ENCODE results near the gene BUD31.
"Not testable (repeated sequence)": the region's sequence is repeated elsewhere in the genome, so short reads cannot be mapped to it uniquely, and the experiment has no call there.

BUD31 gene

DNA sequence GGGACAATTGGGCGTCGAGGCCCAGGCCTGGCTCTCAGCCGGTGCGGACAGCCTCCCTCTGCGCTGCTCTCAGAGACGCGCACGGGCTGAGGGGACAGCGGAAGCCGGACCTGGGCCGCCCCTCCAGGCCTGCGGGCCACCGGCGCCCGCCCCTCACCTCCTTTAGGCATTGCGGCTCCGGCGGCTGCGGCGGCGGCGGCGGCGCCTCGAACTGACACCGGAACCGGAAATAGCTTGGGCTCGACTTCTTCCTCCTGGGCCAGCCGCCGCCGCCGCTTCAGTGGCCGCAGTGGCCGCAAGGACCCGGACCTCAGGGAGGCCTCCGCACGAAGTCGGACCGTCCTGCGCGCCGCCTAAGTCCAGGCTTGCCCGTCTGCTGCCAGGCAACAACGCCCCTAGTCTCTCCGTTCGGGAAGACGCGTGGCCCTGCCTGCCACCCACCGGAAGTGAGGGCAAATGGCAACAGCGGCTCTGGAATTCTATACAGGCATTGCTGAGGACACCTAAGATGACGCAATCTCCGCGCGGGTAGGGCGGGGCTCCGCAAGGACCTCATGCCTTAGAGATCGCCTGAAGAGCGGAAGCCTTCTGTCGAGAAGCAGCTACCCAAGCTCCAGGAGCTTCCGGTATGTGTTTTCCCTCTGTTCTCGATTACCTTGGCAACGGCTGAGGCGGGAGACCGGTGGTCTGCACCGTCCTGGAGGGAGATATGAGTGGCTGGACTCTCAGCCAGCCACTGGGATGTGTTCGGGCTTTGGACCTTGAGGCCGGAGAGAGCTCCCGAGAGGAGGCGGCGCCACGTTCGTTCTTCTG lies at the start of gene BUD31, which contains the start of gene PDAP1:
BUD31 (plus strand) TSS at position 591 of the 813 bp plus-strand sequence. CDS start 2,124 bp downstream, outside the sequence.
PDAP1 (minus strand) TSS at position 219 of the 813 bp plus-strand sequence; CDS start at position 170, 49 bp downstream.
- peak; percentile 96 for DNase-seq

DNA sequence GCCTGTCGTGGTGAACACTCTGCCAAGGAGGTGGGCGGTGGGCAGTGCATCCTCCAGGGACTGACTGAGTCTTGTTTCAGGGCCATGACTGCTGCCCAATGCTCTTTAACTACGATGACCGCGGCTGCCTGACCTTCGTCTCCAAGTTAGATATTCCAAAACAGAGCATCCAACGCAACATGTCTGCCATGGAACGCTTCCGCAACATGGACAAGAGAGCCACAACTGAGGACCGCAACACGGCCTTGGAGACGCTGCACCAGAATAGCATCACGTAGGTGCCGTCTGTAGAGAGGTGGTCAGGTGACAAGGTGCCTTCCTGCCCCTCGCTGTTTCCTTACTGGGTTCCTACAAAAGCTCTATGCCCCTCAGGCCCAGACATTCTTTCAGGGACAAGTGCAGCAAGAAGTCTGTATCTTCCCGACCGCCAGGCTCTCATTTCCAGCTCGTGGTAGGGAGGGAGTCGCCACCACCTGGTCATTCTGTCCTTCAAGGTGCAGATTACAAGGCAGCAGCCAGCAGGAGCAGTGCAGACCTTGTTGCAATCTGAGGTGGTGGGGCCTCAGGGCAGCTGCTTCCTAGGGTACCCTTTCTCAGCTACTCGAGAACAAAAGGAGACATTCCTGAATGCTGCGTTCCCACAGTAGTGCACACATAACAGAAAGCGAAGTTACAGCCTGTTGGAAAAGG lies 49.2 kb upstream of the BUD31 start:
- DNase-seq = no peak

DNA sequence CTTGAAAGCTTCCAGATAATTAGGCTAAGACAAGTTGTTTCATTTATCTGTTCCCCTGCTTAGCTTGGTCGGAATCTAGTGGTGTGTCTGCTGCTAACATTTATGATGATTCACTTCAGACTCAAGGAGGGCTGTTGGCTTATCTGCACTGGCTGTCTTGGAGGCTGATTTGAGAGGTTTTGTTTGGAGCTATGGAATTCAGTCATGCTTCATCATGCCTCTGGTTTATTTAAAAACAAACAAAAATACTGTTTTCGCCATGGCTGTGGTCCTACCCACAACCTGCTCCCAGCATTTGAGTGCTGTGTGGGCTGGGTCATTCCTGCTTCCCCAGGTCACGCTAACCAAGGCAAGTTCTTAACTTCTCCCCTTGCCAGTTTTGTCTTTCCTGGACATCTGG lies 46.0 kb upstream of the BUD31 start:
- no peak for DNase-seq

DNA sequence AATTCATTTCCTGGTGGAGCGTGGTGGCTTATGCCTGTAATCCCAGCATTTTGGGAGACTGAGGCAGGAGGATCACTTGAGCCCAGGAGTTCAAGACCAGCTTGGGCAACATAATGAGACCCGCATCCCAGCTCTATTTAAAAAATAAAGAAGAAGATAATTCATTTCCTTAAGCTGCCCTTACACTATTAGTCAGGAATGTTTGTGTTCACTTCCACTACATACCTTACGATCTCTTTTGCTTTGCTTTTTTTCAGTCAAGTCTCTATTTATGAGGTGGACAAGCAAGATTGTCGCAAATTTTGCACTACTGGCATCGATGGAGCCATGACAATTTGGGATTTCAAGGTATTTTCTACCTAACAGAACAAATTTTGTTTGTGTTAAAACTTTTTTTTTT lies 45.5 kb upstream of the BUD31 start:
- DNase-seq = no peak

DNA sequence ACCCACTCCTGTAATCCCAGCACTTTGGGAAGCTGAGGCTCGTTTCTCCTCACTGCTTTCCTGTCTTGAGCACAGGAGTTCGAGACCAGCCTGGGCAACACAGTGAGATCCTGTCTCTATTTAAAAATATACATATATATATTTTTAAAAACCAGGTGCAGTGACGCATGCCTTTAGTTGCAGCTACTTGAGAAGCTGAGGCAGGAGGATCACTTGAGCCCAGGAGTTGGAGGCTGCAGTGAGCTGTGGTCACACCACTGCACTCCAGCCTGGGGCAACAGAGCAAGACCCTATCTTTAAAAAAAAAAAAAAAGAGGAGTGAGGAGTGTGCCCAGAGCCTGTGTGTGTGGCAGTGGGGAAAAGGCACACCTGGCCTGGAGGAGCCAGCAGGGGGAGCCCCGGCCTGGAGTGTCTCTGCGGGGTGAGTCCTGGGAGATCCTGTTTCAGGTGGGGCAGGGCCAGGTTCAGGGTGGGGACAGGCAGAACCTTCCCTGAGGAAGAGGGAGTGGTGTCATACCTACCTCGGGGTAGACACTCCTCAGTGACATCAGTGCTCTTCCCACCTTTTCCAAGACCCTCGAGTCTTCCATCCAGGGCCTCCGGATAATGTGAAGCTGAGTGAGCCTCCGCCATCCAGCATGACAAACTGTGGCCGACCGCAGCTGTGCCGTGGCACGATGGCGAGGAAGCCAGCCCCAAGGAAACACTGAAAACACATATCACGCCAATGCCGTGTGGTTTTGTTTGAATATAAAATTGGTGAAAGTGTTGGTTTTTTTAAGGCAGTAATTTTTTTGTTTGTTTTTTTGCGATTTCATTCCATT lies 43.2 kb upstream of the BUD31 start:
- no peak for DNase-seq

DNA sequence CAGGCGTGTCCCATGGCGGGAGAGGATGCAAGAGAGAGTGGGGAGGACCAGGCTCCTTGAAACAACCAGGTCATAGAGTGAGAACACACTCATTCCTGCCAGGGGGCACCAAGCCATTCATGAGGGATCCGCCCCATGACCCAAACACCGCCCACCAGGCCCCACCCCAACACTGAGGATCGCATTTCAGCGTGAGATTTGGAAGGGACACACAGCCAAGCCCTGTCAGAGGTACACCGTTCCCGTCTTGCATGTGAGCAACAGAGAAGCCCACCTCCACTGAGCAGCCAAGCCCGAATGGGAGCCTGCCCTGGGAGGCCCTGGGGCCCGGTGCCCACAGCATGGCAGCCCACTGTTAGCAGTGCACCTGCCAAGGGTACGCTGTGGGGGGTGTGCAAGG lies 42.1 kb upstream of the BUD31 start:
- DNase-seq = no peak

DNA sequence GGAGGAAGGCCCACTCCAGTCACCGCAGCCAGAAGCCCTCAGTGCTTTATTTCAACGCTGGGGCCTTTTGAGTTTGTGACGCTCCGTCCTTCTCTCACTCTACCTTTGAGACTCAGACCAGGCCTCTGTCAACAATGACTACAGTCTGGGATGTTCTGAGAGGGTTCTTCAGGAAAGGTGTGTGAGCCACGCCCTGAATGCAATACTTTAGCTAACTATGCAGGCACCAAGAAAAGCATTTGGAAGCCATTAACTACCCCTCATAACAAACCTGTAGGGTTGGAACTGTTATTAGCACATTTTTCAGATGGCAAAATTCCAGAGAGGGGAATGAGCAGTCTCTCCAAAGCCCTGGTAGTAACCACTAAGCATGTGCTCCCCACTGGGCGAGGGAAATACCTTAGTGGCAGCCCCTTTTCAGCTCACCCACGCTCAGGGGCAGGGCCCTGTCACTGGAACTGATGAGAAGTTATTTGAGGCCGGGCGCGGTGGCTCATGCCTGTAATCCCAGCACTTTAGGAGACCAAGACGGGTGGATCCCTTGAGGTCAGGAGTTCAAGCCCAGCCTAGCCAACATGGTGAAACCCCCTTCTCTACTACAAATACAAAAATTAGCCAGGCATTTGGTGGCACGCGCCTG lies 39.9 kb upstream of the BUD31 start:
- no peak for DNase-seq

DNA sequence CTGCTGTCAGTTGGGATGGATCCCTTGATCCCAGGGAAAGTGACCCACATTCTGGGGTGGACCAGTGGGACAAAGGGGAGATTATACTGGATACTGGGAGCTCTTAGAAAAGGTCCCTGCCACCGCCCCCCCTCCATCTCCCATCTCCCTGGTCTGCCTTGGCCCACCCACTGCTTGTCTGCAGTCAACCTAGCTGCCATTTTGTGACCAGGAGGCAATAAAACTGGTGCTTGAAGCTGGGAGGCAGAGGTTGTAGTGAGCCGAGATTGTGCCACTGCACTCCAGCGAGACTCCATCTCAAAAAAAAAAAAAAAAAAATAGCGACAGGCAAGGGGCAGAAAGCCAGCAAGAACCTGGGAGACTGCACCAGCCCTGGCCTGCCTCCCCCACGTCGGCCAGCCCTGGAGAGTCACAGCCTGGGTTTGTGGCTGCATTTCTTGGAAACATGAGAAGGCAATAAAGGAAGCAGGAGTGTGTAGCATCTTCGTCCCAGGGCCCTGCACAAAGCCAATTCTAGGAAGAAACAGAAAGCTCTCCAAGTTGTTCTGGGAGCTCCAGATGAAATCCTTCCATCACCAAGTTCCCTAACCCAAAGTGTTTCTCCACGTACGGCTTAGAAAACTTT lies 38.9 kb upstream of the BUD31 start:
- DNase-seq = peak; percentile 73

DNA sequence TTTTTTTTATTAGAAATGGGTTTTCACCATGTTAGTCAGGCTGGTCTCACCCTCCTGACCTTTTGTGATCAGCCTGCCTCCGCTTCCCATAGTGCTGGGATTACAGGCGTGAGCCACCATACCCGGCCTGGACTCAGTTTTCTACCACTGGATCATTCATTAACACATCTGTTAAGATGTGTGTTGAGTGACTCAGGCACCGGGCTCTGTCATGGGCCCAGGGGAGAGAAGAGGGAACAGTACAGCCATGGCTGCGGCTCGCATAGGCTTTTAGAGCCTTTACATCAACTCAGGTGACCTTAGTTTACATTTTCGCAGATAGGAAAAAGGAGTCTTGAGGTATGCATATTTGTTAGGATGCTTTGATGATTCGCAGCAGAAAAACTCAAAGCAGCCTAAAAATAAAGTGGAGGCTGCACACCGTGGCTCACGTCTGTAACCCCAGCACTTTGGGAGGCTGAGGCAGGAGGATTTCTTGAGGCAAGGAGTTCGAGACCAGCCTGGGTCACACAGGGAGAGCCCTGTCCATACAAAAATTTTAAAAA lies 37.3 kb upstream of the BUD31 start:
- DNase-seq = no peak

DNA sequence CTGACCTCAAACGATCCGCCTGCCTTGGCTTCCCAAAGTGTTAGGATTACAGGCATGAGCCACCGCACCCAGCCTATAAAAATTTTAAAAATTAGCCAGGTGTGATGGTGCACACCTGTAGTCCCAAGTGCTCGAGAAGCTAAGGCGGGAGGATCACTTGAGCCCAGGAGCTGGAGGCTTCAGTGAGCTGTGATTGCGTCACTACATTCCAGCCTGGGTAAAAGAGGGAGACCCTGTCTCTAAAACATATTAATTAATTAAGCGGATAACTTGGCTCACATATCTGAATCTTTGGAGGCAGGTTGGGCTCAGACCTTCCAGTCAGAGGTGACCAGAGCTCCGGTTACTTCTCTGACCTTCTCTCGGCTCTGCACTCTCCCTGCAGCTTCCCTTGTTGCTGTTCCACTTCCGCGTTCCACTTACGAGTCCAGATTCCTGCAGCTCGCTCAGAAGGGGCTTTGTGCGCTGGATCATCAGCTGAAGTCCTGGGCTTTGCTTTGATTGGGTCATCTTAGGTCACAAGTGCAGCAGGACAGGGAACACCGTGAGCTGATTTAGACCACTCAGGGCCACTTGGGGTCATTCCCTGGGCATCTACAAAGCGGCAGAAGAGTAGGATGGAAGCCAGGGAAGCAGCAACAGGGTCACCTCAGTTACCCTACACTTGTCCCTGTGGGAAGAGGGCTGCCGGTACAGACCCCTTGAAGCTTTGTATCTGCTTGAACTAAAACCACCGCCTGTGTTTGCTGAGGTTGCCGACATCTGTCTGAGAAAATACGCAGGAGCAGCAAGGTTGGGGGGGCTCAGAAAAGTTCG lies 36.3 kb upstream of the BUD31 start:
- no peak for DNase-seq

DNA sequence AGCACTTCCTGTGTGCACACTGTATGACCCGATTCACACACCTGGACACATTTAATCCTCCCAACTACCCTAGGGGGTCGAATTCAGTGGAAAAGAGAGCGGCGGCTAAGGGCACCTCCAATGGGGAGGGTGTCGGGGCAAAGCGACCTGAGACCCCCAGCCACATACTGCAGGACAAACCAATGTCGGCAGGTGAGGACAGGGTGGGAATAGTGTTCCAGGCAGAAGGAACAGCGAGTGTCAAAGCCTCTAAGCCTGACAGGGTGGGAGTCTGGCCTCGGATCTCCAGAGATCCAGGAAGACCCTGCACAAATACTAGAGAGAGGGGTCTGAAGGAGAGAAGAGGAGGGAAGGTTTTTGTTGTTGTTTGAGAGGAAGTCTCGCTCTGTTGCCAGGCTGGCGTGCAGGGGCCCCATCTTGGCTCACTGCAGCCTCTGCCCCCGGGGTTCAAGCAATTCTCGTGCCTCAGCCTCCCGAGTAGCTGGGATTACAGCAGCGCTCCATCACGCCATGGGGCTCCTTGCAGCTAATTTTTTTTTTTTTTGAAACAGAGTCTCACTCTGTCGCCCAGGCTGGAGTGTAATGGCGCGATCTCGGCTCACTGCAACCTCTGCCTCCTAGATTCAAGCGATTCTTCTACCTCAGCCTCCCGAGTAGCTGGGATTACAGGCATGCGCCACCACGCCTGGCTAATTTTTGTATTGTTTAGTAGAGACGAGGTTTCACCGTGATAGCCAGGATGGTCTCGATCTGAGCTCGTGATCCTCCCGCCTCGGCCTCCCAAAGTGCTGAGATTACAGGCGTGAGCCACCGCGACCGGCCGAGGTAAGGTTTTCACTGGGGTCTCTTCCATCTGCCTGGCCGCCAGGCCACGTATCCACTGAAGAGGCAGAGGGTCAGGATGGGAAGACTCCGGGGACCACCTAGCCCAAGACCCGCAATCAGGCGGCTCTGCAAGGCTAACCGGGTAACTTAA lies 35.4 kb upstream of the BUD31 start:
- no peak for DNase-seq

DNA sequence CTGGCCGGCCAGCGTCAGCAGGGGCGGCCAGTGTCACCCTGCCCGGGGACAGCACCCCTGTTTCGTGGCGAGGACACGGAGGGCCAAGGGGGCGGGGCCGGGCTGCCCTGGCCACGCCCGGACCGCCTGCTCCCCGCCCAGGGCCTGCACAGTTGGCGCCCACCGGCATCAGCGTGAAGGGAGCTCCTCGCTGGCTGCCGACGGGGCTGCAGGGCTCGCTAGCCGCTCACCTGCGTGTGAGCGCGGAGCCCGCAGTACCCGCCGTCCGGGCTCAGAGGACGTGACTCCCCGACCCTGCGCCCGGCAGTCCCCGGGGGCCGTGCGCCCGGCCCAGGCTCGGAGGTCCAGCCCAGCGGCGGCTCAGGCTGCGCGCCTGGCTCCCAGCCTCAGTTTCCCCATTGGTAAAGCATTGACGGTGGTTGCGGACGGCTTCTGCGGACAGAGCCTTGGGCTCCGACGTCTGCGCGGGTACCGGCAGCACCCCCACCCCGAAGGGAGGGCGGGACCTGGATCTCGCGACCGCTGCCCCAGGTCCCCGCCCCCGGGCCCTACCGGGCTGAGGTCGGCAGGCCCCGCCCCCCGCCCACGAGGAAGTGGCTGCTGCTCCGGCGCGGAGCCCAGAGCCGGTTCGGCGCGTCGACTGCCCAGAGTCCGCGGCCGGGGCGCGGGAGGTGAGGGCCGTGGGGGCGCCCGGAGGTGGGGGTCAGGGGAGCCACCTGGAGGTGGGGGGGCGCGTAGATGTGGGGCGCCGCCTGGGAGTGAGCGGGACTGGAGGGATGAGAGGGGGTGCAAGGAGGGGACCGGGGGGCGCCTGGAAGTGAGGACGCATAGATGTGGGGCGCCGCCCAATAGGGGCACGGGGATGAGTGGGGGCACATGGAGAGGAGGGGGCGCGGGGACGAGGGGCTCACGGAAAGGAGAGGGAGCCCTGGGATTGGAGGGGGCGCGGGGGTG lies 34.4 kb upstream of the BUD31 start, which contains the start of gene ARPC1B:
ARPC1B (plus strand) TSS at position 620 of the 954 bp plus-strand sequence. CDS start 10,985 bp downstream, outside the sequence.
- DNase-seq = peak; percentile 84

DNA sequence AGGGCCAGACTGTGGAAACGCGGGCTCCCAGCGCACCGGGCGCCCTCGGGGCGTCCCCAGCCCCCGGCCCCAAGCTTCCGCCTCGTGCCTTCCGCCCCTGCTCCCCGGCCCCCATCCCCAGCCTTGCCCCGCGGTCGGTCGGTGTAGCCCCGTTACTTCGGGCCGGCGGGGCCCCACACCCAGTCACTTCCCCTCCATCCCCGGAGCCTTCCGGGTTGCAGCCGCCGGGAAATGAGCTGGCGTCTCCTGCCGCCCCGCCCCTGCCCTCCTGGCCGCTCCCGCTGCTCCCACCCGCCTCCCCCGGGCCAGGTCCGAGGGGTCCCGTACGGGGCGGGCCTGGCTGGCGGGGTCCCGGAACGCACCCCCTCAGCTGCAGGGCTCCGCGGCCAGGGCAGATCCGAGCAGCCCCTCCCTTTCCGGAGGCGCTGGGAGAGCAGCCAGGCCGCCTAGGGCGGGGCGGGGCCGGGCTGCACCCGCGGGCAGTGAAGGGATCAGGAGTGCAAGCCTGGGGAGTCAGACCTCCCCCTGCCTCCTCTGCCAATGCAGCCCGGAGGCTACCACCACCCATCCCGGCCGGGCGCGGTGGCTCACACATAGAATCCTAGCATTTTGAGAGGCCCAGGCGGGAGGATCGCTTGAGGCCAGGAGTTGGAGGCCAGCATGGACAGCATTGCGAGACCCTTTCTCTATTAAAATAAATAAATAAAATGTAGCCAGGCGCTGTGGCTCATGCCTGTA lies 33.5 kb upstream of the BUD31 start:
- DNase-seq = peak; percentile 85

DNA sequence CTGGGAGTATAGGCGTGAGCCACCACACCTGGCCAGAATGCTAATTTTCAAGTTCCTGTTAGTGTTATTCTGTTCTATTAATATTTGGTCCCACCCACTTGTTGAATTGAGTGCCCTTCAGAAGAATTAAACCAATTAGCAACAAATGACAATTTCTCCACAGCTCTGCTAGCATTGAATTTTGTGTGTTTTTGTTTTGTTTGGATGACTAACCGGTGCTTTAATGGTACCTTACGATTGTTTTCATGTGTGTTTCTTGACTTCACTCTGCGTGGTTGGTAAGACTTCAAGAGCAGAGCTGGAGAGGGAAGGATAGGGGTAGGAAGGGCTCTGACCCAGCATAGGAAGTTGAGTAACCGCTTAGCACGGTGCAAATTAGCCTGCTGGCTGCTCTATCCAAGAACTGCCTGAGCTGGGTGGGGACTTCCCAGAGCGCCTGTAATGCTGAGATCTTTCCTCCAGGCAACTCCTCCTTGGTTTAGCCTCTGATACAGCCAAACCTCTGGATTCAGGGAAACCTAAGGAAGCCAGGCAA lies 29.7 kb upstream of the BUD31 start:
- DNase-seq = peak; percentile 83

DNA sequence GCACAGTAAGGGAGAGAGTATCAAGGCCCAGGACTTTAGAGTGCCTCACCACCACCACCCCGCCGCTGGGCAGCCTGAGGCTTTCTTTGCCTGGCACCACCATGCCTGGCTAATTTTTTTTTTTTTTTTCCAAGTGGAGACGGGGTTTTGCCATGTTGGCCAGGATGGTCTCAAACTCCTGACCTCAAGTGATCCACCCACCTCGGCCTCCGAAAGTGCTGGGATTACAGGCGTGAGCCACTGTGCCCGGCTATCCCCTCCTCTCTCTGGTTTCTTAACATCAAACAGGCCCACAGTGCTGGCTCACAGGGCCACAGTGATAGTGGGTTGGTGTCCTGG lies 29.1 kb upstream of the BUD31 start:
- DNase-seq = not testable (repeated sequence)

DNA sequence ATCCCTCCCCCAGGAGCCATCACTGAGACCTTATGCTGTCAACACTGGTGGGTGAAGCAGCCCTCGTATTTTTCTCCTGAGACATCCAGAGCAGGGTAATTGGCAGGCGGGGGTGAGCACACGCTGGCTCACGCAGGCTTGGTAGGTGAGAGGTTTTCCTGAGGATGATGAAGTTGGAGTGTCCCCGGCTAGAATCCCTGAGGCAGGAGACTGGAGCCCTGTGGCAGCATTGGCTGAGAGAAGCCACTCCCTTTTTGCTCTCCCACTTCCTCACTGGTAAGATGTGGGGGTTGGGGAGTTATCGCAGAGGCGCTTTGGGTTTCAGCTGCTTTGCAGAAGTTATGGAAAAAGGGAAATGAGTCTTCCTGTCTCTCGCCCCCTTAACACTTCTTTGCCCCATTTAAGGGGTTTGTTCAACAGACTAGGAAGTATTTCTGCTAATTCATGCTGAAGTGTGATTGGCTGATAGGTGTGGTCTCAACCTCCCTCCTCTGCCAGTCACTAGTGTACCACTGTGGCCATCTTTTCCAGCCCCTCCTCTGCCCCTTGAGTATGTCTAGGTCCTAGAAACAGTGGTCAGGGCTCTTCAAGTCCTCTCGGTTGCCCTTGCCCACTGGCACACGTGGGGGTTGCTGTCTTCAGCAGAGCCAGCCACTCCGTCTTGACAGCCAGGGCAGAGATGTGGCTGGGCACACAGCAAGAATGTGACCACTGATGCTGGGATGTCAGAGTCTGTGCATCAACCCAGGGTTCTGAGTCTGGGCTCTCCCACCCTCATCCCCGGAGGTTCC lies 28.5 kb upstream of the BUD31 start:
- no peak for DNase-seq
